HFFc6 (cell line): ENCODE results near the gene LZTS2. TPM values are rescaled to one million over a fixed set of nuclear protein-coding genes. Genes with fewer than 3 reads are reported as not detected.

Source experiments
- DNase-seq: peaks from one replicate; pipeline ENCODE4 v3.0.0-alpha.2; 2018
- H3K27ac Mint-ChIP-seq: 2 replicates; pipeline ENCODE4 v1.8.0; 2020; ENCODE audit warnings: mild to moderate bottlenecking, mixed read lengths
- H3K27me3 Mint-ChIP-seq: 2 replicates; pipeline ENCODE4 v1.8.0; 2021; ENCODE audit warnings: mild to moderate bottlenecking, moderate library complexity, mixed read lengths; ENCODE audit not compliant: insufficient read depth
- H3K36me3 Mint-ChIP-seq: 2 replicates; pipeline ENCODE4 v1.8.0; 2021; ENCODE audit warnings: low read depth, mixed read lengths
- H3K4me1 Mint-ChIP-seq: 2 replicates; pipeline ENCODE4 v1.8.0; 2020; ENCODE audit warnings: low read depth, mixed read lengths
- H3K4me3 Mint-ChIP-seq: 2 replicates; pipeline ENCODE4 v1.8.0; 2020; ENCODE audit warnings: mild to moderate bottlenecking, moderate library complexity, mixed read lengths
- H3K9me3 Mint-ChIP-seq: 2 replicates; pipeline ENCODE4 v1.8.0; 2020; ENCODE audit warnings: mild to moderate bottlenecking, mixed read lengths
- CTCF ChIP-seq: fragments of 200-600 bp; sonication (generic); IDR thresholded peaks from 2 replicates; pipeline ENCODE4 v1.5.0; 2021; ENCODE audit warnings: antibody characterized with exemption, mild to moderate bottlenecking
- total RNA-seq, 6 experiments: library from RNA; stranded (reverse); fragmentation: NEBNext Ultra II Directional; extraction: Animal tissue kit (Norgen Biotek cat#: 25700); gene quantifications; 2 replicates in 1 of 6; 3 replicates in 5 of 6; pipeline ENCODE4 v1.2.3, GENCODE V29; 2021

LZTS2 gene
- total RNA-seq, 6 experiments from 2014 or later: 66.8 to 80.5 (median 74.6) TPM

GRCh38 chr10:101014966-101015581 lies 15.5 kb downstream of the LZTS2 start:
- Mint-ChIP-seq H3K27ac (peak overlapping the region; percentile 83), H3K9me3 (no peaks in the 10 kb centered on the region), H3K4me3 (no peak overlapping the region), H3K36me3 (no peaks in the 10 kb centered on the region), H3K27me3 (peaks cover 9% of the 10 kb centered on the region), H3K4me1 (peaks cover 41% of the 10 kb centered on the region)
- TF ChIP-seq CTCF: no peak
- DNase-seq: peak; percentile 99

- Mint-ChIP-seq H3K4me1 (peaks cover 41% of the 10 kb centered on the region), H3K27me3 (peaks cover 9% of the 10 kb centered on the region), H3K27ac (peak overlapping the region; percentile 83), H3K4me3 (no peak overlapping the region), H3K9me3 (no peaks in the 10 kb centered on the region), H3K36me3 (no peaks in the 10 kb centered on the region)
- TF ChIP-seq CTCF: no peak
- no peak for DNase-seq
These were observed 16.0 kb downstream of the LZTS2 start for GRCh38 chr10:101015582-101015973.

GRCh38 chr10:101016814-101017213 lies 17.2 kb downstream of the LZTS2 start:
- Mint-ChIP-seq H3K4me3 (no peak overlapping the region), H3K27ac (no peak overlapping the region), H3K9me3 (no peaks in the 10 kb centered on the region), H3K27me3 (peaks cover 12% of the 10 kb centered on the region), H3K36me3 (no peaks in the 10 kb centered on the region), H3K4me1 (peaks cover 41% of the 10 kb centered on the region)
- no peak for TF ChIP-seq CTCF
- DNase-seq: no peak

GRCh38 chr10:101018118-101018599 lies 18.6 kb downstream of the LZTS2 start:
- Mint-ChIP-seq H3K27ac (no peak overlapping the region), H3K9me3 (no peaks in the 10 kb centered on the region), H3K27me3 (peaks cover 12% of the 10 kb centered on the region), H3K4me1 (peaks cover 31% of the 10 kb centered on the region), H3K4me3 (no peak overlapping the region), H3K36me3 (no peaks in the 10 kb centered on the region)
- TF ChIP-seq CTCF: no peak
- no peak for DNase-seq

GRCh38 chr10:101018600-101019439 lies 19.2 kb downstream of the LZTS2 start:
- peak; percentile 51 for DNase-seq
- Mint-ChIP-seq H3K4me1 (peaks cover 26% of the 10 kb centered on the region), H3K27ac (no peak overlapping the region), H3K9me3 (no peaks in the 10 kb centered on the region), H3K4me3 (no peak overlapping the region), H3K36me3 (no peaks in the 10 kb centered on the region), H3K27me3 (peaks cover 14% of the 10 kb centered on the region)
- TF ChIP-seq CTCF: peak; percentile 77
